Gastroesophageal sphincter (tissue), 3 donors: Measurements from ENCODE around the gene ERVW-1.

Experiments used
- CTCF ChIP-seq, 4 experiments: fragments of 200-600 bp in 2 of 4; fragments of 450-650 bp in 2 of 4; sonication (generic) in 1 of 4; IDR thresholded peaks; one replicate each; pipeline ENCODE4 v1.5.1; 2017 to 2019; ENCODE audit warnings: antibody characterized with exemption in 4 of 4, mild to moderate bottlenecking in 2 of 4, moderate library complexity in 2 of 4
- EP300 ChIP-seq: sonication (generic); formaldehyde crosslinking; IDR thresholded peaks from one replicate; pipeline ENCODE4 v1.6.1; 2017; ENCODE audit warnings: antibody characterized with exemption, mild to moderate bottlenecking
- POLR2A ChIP-seq, 2 donors: fragments of 450-650 bp; IDR thresholded peaks; one replicate each; pipeline ENCODE4 v1.6.1; 2017; ENCODE audit warnings: antibody characterized with exemption in 2 of 2, mild to moderate bottlenecking in 2 of 2, moderate library complexity in 1 of 2
- POLR2AphosphoS5 ChIP-seq: sonication (generic); formaldehyde crosslinking; IDR thresholded peaks from one replicate; pipeline ENCODE4 v1.6.1; 2017; ENCODE audit warnings: antibody characterized with exemption

- no peak for TF ChIP-seq CTCF (IDR thresholded peaks at IDR 0.05)
- no peak for TF ChIP-seq POLR2A (IDR thresholded peaks at IDR 0.05)
- no peak for TF ChIP-seq POLR2AphosphoS5
- no peak for TF ChIP-seq EP300
Observed at GRCh38 chr7:92503767-92504166, 26.0 kb upstream of the ERVW-1 start.
